Hematopoietic multipotent progenitor cell treated with erythropoietin and hydrocortisone succinate and interleukin-3 and kit ligand, for 17 days (in vitro differentiated cells): ENCODE results near the gene NCAM2.

Experiments used
- DNase-seq: peaks from one replicate; pipeline ENCODE4 v3.0.0-alpha.2; 2015; ENCODE audit warnings: low spot score

Gene NCAM2

GRCh38 chr21:21175798-21176334 is 177.7 kb downstream of the NCAM2 start:
- DNase-seq: no peak

- no peak for DNase-seq
Observed at GRCh38 chr21:21177353-21177986, 179.3 kb downstream of the NCAM2 start.

GRCh38 chr21:21179619-21180298 is 181.6 kb downstream of the NCAM2 start:
- no peak for DNase-seq

DNA sequence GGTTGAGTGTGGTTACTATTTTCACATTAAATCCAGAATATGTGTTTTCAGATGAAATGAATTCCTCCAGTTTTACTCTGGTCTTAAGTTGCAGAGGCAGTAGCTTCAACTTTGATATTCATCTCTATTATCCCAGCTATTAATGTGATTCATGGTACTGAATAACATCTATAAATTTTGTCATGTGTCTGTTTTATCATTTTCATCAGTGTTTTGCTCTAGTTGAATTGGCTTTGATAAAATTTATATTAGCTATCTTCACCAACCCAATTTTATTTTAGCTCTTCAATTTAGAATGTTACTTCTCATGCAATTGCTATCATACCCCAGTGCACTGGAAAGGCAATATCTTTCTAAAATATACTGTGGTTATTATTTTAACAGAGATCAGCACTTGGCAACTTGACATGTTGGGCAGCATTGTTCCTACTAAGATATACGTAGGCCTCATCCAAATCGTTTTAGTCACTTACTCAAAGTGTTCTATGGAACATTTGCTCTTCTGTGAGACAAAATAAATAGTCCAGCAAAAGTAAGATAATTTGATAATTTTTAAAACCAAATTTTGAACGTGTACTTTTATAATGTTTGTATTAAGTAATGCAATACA is 184.3 kb downstream of the NCAM2 start:
- DNase-seq: no peak

DNA sequence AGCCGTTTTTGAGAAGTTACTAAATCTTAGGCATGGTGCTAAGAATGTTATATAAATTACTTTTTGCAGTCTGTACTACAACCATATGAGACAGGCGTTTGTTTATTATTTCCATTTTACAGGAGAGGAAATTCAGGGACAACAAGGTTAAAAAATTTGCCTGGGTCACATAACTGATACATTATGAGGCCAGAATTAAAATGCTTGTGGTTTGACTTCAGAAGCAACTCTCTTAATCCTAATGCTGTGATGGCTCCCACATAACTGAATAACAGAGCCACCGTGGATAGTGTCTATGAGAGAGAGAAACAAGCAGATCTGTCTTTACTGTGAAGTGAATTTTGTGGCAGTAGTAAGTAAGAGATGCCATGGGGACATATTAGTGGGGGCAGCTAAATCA is 184.9 kb downstream of the NCAM2 start:
- no peak for DNase-seq

DNA sequence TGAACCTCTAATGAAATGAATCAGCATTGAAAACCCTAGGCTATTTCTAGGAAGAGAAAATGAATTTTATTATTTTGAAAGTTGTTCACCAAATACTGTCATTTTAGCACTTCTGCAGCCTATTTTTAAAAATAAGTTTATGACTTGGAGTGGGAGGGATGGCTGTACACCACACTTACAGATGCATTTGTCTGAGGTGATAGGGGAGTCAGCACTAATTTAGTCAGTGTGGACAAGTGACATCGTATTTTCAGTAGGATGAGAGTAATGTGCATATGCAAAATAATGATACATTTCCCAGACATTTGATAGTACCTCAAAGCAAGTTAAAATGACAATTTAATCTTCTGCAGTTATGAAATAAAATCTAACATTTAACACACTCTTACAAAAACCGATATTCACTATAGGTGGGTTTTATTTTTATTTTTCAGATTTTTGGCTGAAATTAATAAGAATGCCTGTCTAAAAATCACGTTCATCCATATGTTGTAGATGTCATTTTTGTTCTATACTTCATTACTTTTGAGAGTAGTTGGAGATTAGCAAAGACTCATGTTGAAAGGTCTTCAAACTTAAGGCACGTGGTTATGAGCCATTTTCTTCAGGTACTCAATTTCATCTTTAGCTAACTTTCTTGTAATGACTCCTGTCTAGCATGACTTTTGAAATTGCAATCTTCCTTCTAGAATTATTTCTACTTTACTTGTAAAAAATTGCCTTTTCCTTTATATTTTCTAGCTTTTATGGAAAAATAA is 186.7 kb downstream of the NCAM2 start:
- DNase-seq: no peak

GRCh38 chr21:21187579-21187978 is 189.4 kb downstream of the NCAM2 start:
- DNase-seq: no peak

DNA sequence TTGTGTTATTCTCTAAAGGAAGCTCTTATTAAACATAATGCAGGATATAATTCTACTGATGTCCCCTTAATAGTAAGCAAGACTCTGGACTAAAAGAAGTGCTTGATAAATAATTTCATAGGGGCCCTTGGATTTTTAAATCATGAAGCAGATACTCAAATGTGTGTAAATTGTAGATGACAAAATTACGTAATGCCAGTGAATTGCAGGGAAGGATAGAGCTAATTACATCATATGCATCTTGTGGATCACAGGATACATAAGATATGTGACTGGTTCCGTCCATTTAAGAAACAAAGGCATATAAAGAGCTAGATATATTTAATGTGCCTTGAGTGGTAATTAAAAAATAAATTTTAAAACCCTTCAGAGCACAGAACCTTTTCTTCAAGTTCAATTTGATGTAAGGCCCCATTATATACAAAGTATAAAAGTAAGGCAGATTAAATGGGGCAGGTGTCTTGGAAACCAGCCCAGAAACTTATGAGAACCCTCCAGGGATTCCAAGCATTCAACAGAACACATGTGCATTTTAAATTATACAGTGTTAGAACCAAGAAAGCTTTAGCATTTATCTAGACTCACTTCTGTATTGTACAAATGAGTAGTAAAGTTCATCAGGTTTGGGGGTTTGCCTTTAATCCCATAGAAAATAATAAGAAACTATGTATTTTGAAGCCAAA is 190.4 kb downstream of the NCAM2 start:
- no peak for DNase-seq

- no peak for DNase-seq
Observed at GRCh38 chr21:21195417-21195943, 197.3 kb downstream of the NCAM2 start.

GRCh38 chr21:21196087-21196486 is 197.9 kb downstream of the NCAM2 start:
- no peak for DNase-seq

GRCh38 chr21:21196848-21197247 is 198.6 kb downstream of the NCAM2 start:
- no peak for DNase-seq

GRCh38 chr21:21199342-21200102 is 201.3 kb downstream of the NCAM2 start:
- DNase-seq: no peak

GRCh38 chr21:21200103-21200938 is 202.1 kb downstream of the NCAM2 start:
- no peak for DNase-seq

DNA sequence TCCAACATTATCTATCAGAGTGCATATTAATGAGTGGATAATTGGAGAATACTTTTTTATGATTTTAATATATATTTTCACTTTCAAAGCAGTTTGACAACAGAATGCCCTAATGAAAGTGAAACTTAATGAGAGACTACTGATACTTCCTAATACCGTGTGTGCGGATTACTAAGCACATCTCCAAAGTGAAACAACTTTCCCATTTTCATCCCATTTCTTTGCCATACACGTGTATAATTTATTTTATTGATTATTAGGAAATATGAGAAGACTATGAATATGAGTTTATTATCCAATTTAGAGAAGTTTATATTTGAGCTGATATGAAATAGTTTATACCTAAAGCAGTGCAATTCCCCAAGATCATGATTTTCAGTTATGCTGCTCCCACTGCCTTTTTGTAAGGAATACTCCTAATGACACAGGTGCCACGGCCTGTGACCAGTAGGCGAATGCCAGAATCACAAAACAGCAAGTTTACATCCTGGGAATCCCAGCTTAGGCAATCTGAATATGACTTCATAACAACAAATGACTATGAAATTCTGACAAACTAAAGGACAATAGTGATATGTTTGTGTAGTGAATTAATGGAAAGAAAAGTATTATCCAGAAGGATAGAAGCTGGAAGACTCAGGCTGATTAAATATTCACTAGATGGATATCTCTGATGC is 202.9 kb downstream of the NCAM2 start:
- no peak for DNase-seq

DNA sequence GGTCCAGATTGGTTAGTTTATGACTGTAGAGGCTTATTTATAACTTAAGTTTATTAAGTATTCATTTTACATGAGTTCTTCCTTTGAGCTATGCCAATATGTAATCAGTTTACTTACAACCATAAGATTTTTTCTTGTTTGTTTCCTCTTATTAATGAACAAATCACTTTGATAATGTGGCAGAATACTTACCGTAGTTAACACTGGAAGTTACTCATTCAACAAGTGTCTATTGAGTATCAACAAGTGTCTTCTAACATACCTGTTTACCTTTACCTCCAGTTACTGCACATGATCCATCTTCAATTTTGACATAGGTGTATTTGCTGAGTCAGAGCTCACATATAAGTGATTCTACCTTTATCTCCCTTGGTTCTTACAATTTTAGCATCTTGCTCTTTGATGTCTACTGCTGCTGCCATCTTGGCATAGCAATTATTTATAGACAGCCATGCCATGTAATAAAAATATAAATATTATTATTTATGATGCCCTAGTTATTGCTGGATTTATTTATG is 205.7 kb downstream of the NCAM2 start:
- no peak for DNase-seq

DNA sequence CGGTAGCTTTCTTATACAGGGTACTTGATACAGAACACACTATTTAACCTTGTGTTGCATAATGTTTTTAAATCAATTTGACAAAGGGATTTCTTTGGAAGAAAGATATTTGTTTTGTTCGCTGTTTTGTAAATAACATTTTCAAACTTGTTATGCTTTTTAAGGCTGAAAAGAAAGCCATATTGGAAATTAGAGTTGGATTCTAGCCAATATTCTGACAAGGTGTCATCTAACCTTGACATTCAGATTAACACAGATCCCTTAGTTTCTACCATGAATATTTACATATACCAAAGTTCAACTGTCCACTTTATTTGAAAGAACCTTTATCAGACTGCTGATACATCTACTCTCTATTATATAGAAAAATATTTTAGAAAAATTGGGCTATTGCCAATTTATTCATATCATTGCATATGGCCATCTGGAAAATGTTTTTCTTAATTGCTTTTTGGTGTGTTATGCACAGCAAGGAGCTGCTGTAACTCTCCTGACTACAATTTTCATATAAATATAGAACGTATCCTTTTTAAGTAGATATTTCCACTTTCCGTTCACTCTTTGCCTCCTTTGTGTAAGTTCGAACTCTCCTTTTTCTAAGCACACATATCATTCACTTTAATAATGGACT is 206.3 kb downstream of the NCAM2 start:
- DNase-seq: no peak

DNA sequence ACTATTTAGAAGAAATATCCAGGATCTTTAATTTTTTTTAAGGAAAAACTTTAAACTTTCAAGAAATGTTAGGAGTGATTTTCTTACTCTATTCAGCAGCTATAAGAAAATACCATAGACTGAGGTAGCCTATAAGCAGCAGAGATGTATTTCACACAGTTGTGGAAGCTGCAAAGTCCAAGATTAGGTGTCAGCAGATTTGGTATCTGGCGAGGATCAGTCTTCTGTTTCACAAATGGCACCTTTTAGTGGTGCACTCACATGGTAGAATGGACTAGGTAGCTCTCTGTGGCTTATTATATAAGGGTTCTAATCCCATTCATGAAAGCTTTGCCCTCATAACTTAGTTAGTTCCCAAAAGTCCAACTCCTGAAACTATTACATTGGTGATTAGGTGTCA is 207.4 kb downstream of the NCAM2 start:
- no peak for DNase-seq

GRCh38 chr21:21210552-21210951 is 212.3 kb downstream of the NCAM2 start:
- no peak for DNase-seq

DNA sequence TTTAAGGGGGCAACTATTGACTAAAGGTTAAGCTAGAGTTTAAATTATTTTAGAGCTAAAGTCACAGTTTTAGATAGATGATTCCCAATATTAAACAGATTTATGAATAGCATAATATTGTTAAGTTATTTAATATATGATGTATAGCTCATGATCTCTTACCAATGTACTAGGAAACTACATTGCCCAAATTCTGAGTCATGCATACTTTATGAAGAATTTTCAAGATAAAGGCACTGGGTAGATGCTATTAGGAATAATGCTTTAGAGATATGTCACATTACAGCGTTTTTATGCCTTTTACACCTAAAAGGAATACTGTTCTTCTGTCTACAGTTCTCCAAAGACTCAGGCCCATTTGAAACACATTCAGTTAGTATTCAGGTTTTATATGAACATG is 215.1 kb downstream of the NCAM2 start:
- DNase-seq: no peak
